Urinary bladder (tissue), 4 donors: Measurements from ENCODE around the gene SLC11A1. TPM values are rescaled to one million over a fixed set of nuclear protein-coding genes. Genes with fewer than 3 reads are reported as not detected.

ENCODE experiments used
- DNase-seq: peaks from one replicate; pipeline ENCODE4 v3.0.0-alpha.2; 2015; ENCODE audit errors: extremely low spot score
- H3K27ac ChIP-seq: one replicate; pipeline ENCODE4 v1.5.1; 2013; ENCODE audit warnings: low read depth, mild to moderate bottlenecking, moderate library complexity
- H3K36me3 ChIP-seq: one replicate; pipeline ENCODE4 v1.6.1; 2013; ENCODE audit warnings: mild to moderate bottlenecking, moderate library complexity; ENCODE audit not compliant: insufficient read depth
- H3K4me1 ChIP-seq: one replicate; pipeline ENCODE4 v1.6.1; 2013; ENCODE audit warnings: mild to moderate bottlenecking, moderate library complexity; ENCODE audit not compliant: insufficient read depth
- H3K4me3 ChIP-seq: one replicate; pipeline ENCODE4 v1.5.1; 2013; ENCODE audit warnings: low read depth, low read length
- WGBS: extraction: QIAGEN DNeasy Blood & Tissue Kit; methylation state at CpG from one replicate; pipeline ENCODE4 v1.1.7; 2013; 5-methylcytosine and 5-hydroxymethylcytosine counted together
- polyA plus RNA-seq: library from polyadenylated mRNA; stranded (reverse); fragments of 200-250 nt; gene quantifications from one replicate; pipeline ENCODE4 v1.2.3, GENCODE V29; 2013
- total RNA-seq: library from RNA; depleted of rRNA; stranded (reverse); fragments of >200 nt; gene quantifications from one replicate; pipeline ENCODE4 v1.2.3, GENCODE V29; 2014
- donor health status: healthy with polysubstance abuse.
- donor health status: healthy.

Gene SLC11A1
- total and polyA plus RNA-seq, 2 donors, result 1.7 to 19.7 TPM

DNA sequence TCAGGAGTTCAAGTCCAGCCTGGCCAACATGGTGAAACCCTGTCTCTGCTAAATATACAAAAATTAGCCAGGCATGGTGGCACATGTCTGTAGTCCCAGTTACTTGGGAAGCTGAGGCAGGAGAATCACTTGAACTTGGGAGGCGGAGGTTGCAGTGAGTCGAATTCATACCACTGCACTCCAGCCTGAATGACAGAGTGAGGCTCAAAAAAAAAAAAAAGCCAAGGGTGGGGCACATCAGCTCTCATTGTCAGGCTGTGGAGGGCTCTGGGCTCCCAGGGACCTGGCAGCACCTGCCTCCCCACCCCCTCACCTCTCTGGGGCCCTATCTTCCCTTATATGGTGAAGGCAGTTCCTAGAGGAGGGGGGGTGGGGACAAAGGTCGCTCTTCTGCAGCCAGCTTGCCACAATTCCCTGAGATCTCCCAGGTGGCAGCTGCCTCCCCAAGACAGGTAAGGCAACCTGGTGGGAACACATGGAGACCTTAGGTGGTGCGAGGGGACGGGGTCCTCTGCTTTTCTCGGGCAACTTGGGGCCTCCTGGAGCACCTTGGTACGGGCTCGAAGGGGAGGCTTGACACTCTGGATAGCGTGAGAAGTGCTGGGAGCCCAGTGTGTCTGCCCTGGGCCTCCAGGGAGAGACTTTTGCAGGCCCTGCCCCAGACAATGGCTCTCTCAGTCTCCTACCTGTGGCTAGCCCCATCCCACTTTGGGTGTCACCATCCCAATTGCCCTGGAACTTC, 36.8 kb downstream of the SLC11A1 start, which contains the start of gene VIL1:
Gene VIL1, plus strand, starts transcription at position 407 of the 742 bp plus-strand sequence. CDS start 4,656 bp downstream, outside the sequence.
- H3K36me3 ChIP-seq, result no peaks in the 10 kb centered on the region
- no peak for DNase-seq
- no peak within 1 kb of the TSS for H3K27ac ChIP-seq
- no peak within 1 kb of the TSS for H3K4me3 ChIP-seq
- no peaks in the 10 kb centered on the region for H3K4me1 ChIP-seq
- 92% methylated on average over 9 of the region's 9 CpGs for WGBS

DNA sequence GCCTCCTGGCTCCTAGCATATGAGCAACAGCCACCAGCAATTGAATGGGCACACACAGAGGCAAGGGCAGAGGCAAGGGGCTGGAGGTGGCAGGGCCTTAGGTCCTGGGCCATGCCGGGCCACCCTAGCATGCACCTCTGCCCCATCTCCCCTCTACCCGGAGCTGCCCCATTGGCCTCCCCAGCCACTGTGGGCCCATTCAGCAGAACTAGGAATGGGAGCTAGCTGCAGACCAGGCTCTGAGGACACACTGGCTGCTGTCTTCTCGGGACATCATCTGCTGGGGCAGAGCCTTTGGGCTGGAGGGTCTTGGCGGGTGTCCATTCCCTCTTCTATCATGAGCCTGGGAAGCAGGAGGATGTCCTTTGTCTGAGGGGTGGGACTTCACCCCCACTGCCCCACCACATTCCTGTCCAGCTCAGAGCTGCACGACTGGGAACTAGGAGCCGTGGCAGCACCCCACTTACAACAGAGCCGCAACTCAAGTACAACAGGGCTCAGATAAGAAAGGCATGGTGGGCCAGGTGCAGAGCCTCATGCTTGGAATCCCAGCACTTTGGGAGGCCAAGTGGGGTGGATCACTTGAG, 37.6 kb downstream of the SLC11A1 start:
- WGBS, result 87% methylated on average over 7 of the region's 7 CpGs
- DNase-seq, result no peak

DNA sequence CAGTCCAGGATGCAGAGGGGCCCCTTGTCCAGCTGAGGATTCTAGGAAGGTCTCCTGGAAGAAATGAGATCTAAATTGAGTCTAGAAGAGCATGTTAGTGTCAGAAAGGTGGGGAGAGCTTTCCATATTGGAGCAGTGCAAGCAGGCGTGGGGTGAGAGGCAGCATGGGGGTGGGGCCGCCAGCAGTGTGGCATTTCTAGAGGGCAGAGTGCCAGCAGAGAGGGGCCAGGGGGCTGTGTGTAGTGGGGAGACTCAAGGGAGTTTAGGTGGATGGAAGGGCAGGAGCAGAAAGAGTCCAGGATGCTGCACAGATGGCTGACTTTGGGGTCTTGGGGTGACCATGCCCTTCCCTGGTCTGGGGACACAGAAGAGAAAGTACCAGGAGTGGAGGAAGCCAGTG, 39.0 kb downstream of the SLC11A1 start:
- no peaks in the 10 kb centered on the region for H3K36me3 ChIP-seq
- no peak overlapping the region for H3K4me3 ChIP-seq
- WGBS, result 90% methylated on average over 2 of the region's 2 CpGs
- H3K4me1 ChIP-seq, result no peaks in the 10 kb centered on the region
- no peak overlapping the region for H3K27ac ChIP-seq
- DNase-seq, result no peak

More for the DNA sequence above, 37.6 kb downstream of the SLC11A1 start:
- Histone ChIP-seq H3K27ac (no peak overlapping the region), H3K4me3 (no peak overlapping the region), H3K36me3 (no peaks in the 10 kb centered on the region), H3K4me1 (no peaks in the 10 kb centered on the region)

DNA sequence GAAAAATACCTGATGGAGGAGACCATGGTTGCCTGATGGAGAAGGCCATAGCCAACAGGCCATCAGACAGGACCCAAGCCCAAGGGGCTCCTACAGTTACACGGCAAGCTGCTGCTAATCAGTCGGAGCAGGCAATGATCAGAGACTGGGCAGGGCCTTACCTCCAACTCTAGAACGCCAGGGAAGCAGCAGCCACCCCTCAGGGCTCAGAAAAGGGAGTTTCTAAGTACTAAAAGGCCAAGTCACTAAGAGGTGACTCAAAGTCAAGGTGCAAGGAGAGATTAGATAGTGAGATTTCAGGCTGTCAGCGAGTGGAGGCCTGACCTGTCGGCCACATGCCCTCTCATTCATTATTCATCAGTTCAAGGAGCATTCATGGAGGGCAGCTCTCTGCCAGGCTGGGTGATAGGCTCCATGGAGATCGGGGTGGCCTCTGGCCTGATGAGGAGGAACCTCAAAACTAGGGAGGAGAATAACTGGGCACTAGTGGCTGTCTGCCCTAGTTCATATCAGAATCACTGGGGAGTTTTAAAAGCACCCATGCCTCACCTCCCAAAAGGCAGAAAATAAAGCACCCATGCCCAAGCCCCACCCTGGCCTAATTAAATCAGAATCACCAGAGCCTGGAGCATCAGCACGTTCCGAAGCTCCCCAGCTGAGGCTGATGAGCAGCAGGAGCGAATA, 40.5 kb downstream of the SLC11A1 start:
- no peak for DNase-seq

DNA sequence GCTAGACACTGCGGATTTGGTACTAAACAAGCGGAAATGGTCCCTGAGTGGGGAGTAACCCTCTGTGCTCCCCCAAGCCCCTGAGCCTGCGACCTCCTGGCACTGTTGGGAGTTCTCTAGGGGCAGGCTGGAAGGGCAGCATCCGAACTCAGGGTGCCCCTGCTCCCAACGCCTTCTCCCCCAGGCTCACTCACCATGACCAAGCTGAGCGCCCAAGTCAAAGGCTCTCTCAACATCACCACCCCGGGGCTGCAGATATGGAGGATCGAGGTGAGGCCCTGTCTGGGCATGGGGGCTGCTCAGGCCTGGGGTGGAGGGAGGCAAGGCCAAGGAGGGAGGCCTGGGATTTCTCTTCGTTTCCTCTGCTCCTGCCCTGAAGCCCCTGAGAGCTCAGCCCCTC, 41.5 kb downstream of the SLC11A1 start:
- DNase-seq, result no peak
- Histone ChIP-seq H3K4me3 (no peak overlapping the region), H3K27ac (no peak overlapping the region), H3K4me1 (no peaks in the 10 kb centered on the region), H3K36me3 (no peaks in the 10 kb centered on the region)
- WGBS, result 93% methylated on average over 9 of the region's 9 CpGs

More for the DNA sequence above, 40.5 kb downstream of the SLC11A1 start:
- Histone ChIP-seq H3K4me3 (no peak overlapping the region), H3K4me1 (no peaks in the 10 kb centered on the region), H3K36me3 (no peaks in the 10 kb centered on the region), H3K27ac (no peak overlapping the region)
- WGBS, result 88% methylated on average over 9 of the region's 9 CpGs

DNA sequence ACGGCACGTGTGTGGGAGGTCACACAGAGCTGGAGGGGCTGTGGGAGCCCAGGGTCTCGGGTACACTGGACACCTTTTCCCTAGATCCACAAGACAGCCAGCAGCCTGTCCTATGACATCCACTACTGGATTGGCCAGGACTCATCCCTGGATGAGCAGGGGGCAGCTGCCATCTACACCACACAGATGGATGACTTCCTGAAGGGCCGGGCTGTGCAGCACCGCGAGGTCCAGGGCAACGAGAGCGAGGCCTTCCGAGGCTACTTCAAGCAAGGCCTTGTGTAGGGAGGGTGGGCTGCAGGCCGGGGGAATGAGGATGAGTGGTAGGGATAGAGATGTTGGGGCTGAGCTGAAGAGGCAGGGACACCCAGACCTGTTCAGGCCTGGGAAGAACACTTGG, 43.5 kb downstream of the SLC11A1 start:
- Histone ChIP-seq H3K4me3 (no peak overlapping the region), H3K27ac (no peak overlapping the region), H3K4me1 (no peaks in the 10 kb centered on the region), H3K36me3 (no peaks in the 10 kb centered on the region)
- WGBS, result 86% methylated on average over 10 of the region's 10 CpGs
- no peak for DNase-seq

DNA sequence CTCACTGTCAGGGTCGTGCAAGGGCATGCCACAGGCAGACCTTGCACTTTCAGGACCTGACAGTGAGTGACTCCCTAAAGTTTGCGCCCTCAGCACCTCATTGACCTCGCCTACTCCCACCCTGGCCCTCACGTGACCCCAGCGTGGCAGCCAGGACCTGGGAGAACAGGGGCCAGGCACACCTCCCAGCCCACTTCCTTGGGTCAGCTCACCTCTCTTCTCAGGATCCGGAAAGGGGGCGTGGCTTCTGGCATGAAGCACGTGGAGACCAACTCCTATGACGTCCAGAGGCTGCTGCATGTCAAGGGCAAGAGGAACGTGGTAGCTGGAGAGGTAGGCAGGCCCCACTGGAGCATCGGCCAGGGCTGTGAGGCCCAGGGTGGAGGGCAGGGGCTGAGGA, 45.7 kb downstream of the SLC11A1 start:
- Histone ChIP-seq H3K4me1 (no peaks in the 10 kb centered on the region), H3K27ac (no peak overlapping the region), H3K4me3 (no peak overlapping the region), H3K36me3 (no peaks in the 10 kb centered on the region)
- 75% methylated on average over 11 of the region's 11 CpGs for WGBS
- no peak for DNase-seq

DNA sequence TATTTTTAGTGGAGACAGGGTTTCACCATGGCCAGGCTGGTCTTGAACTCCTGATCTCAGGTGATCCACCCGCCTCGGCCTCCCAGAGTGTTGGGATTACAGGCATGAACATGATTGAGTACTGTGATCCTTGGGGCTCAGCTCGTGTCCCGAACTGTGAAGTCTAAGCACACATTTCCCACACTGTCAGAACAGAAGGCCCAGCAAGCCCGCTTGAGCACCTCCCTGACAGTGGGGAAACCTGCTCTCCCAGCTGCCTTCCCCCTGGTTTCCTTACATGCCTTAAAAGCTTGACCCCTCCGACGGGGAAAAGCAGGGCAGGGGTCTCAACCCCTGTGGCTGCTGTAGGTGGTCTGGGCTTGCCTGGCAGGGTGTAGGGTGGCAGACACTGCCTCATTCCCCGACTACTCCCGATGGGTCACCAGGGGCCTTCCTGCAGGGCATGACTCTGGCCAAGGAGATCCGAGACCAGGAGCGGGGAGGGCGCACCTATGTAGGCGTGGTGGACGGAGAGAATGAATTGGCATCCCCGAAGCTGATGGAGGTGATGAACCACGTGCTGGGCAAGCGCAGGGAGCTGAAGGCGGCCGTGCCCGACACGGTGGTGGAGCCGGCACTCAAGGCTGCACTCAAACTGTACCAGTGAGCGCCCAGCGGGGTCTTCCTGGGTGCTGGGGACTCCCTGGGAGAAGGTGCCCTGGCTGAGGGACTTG, 46.9 kb downstream of the SLC11A1 start:
- H3K4me3 ChIP-seq, result no peak overlapping the region
- H3K27ac ChIP-seq, result no peak overlapping the region
- DNase-seq, result no peak
- H3K36me3 ChIP-seq, result no peaks in the 10 kb centered on the region
- H3K4me1 ChIP-seq, result no peaks in the 10 kb centered on the region
- WGBS, result 96% methylated on average over 24 of the region's 24 CpGs

DNA sequence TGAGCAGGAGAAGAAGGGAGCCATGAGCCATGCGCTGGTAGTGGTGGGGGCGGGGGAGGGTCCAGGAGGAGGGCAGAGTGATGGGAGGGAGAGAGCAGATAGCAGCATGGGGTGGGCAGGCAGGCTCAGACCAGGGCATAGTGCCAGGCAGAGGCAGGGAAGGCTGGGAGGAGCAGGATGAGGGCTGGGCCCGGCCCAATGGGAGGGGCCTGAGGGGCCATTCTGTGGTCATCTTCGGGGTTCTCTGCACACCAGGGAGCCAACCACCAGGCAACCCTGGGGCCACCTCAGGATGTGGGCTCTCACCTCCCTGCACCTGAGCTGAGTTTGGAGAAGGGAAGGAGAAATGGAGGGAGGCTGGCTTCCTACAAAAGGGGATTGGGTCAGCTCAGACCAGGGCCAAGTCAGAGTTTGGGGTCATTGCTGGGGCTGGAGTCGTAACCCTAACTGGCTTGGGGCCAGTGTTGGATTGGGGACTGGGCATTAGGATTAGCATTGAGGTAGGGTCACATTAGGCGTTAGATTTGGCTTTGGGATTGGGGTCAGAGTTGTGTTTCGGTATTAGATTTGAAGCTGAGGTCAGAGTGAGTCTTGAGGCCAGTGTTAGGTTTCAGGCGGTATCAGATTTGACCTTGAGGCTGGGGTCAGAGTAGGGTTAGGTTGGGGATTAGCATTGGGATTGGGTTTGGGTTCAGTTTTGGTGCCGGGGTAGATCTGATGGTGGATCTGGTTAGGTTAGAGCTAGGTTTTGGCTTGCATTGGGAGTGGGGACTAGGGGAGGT, 48.0 kb downstream of the SLC11A1 start:
- Histone ChIP-seq H3K36me3 (no peaks in the 10 kb centered on the region), H3K27ac (no peak overlapping the region), H3K4me3 (no peak overlapping the region), H3K4me1 (no peaks in the 10 kb centered on the region)
- 68% methylated on average over 9 of the region's 9 CpGs for WGBS
- DNase-seq, result no peak

DNA sequence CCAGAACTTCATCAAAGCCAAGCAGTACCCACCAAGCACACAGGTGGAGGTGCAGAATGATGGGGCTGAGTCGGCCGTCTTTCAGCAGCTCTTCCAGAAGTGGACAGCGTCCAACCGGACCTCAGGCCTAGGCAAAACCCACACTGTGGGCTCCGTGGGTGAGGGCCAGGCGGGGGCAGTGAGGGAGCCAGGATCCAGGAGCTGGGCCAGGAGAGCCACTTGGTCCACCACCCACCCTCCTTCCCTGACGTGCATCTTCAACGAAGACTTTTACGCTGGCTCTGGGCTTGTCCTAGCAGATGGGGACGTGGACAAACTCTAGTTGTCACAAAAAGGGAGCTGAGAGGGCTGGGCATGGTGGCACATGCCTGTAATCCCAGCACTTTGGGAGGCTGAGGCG, 48.6 kb downstream of the SLC11A1 start:
- no peak for DNase-seq
- peaks cover 2% of the 10 kb centered on the region for H3K4me1 ChIP-seq

DNA sequence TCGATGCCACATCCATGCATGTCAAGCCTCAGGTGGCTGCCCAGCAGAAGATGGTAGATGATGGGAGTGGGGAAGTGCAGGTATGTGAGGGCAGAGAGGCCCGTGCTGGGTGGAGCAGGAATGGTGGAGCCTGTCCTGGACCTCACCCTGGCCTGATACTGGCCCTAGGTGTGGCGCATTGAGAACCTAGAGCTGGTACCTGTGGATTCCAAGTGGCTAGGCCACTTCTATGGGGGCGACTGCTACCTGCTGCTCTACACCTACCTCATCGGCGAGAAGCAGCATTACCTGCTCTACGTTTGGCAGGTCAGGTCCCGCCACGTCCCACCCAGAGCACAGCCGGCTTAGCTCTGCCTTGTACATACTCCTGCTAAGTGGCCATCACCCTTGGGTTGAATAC, 49.8 kb downstream of the SLC11A1 start:
- 94% methylated on average over 10 of the region's 10 CpGs for WGBS

More for the DNA sequence above, 48.6 kb downstream of the SLC11A1 start:
- no peaks in the 10 kb centered on the region for H3K36me3 ChIP-seq
- no peak overlapping the region for H3K4me3 ChIP-seq
- 95% methylated on average over 11 of the region's 11 CpGs for WGBS
- H3K27ac ChIP-seq, result no peak overlapping the region

DNA sequence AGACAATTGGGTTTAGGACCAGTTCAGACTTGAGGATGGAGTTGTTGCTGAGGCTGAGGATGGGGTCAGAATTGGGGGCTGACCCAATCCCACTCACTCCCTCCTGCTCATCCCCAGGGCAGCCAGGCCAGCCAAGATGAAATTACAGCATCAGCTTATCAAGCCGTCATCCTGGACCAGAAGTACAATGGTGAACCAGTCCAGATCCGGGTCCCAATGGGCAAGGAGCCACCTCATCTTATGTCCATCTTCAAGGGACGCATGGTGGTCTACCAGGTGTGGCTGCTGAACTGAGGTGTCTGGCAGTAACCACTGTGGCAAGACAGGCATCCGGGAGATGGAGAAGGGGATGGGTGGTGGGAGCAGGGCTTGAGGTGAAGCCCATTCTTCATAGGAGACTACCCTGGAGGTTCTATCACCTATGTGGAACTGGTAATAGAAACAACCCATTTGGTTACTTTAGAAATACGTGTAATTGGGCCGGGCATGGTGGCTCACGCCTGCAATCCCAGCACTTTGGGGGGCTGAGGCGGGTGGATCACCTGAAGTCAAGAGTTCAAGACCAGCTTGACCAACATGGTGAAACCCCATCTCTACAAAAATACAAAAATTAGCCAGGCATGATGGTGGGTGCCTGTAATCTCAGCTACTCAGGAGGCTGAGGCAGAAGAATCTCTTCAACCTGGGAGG, 50.7 kb downstream of the SLC11A1 start:
- Histone ChIP-seq H3K4me1 (peaks cover 2% of the 10 kb centered on the region), H3K36me3 (no peaks in the 10 kb centered on the region), H3K4me3 (no peak overlapping the region), H3K27ac (no peak overlapping the region)
- WGBS, result 96% methylated on average over 8 of the region's 8 CpGs
- DNase-seq, result no peak

More for the DNA sequence above, 49.8 kb downstream of the SLC11A1 start:
- no peak for DNase-seq
- Histone ChIP-seq H3K27ac (no peak overlapping the region), H3K4me3 (no peak overlapping the region), H3K36me3 (no peaks in the 10 kb centered on the region), H3K4me1 (peaks cover 2% of the 10 kb centered on the region)
